AG10803 (cell line): ENCODE measurements around the gene ZFYVE1.

Source experiments
- DNase-seq: peaks from one replicate; pipeline ENCODE4 v3.0.0; 2010; ENCODE audit warnings: low read depth
- H3K4me3 ChIP-seq: 2 replicates; pipeline ENCODE4 v1.5.1; 2011; ENCODE audit warnings: mild to moderate bottlenecking, low read length, control low read depth
- TF ChIP-seq, protein P1 (sequence below): conservative IDR thresholded peaks from 2 replicates; pipeline ENCODE4 v1.5.1; 2011; ENCODE audit warnings: mild to moderate bottlenecking, low read length, control low read depth, inconsistent platforms

ZFYVE1 gene

DNA sequence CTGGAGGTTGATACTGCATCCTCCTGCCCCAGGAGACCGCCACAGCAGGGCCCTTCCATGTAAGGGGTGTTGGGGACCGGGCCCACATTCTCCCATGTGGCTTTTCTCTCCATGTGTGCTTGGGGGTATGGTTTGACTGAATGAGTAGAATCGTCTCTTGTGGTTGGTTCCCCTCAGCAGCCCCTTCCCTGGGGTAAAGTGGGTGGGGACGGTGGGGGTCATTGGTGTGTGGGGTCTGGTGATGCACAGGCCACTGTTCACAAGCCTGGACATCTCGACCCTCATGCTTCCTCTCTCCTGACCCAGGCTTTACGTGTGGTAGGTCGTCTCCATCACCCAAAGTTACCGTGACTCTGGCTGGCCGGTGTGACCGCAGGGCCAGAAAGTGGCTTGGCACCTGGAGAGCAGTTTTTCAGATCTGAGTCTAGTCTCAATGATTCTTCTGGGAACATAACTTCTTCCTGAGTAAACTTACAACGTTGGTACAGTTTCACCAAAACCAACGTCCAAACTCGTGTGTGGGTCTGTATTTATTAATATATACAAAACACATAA lies 83.0 kb downstream of the ZFYVE1 start:
- TF ChIP-seq, protein P1, sequence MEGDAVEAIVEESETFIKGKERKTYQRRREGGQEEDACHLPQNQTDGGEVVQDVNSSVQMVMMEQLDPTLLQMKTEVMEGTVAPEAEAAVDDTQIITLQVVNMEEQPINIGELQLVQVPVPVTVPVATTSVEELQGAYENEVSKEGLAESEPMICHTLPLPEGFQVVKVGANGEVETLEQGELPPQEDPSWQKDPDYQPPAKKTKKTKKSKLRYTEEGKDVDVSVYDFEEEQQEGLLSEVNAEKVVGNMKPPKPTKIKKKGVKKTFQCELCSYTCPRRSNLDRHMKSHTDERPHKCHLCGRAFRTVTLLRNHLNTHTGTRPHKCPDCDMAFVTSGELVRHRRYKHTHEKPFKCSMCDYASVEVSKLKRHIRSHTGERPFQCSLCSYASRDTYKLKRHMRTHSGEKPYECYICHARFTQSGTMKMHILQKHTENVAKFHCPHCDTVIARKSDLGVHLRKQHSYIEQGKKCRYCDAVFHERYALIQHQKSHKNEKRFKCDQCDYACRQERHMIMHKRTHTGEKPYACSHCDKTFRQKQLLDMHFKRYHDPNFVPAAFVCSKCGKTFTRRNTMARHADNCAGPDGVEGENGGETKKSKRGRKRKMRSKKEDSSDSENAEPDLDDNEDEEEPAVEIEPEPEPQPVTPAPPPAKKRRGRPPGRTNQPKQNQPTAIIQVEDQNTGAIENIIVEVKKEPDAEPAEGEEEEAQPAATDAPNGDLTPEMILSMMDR = no peak
- no peak for DNase-seq

DNA sequence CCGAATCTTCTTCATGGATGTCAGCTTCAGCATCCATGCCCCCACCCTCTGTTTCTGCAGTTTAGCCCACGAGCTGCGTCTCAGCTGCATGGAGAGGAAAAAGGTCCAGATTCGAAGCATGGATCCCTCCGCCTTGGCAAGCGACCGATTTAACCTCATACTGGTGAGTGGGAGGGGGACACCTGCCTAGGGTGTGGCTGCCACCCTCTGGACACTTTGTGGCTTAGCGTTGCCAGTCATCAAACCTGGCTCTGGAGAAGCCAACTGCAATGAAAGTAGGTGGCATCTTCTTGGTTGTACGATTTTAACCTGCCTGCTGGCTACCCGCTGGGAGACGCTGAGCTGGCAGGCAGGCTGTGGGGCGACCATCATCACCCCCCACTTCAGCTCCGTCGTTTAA lies 84.0 kb downstream of the ZFYVE1 start:
- no peak for DNase-seq
- no peak overlapping the region for H3K4me3 ChIP-seq
- TF ChIP-seq, protein P1 = no peak

More for the DNA sequence above, 83.0 kb downstream of the ZFYVE1 start:
- no peak overlapping the region for H3K4me3 ChIP-seq

DNA sequence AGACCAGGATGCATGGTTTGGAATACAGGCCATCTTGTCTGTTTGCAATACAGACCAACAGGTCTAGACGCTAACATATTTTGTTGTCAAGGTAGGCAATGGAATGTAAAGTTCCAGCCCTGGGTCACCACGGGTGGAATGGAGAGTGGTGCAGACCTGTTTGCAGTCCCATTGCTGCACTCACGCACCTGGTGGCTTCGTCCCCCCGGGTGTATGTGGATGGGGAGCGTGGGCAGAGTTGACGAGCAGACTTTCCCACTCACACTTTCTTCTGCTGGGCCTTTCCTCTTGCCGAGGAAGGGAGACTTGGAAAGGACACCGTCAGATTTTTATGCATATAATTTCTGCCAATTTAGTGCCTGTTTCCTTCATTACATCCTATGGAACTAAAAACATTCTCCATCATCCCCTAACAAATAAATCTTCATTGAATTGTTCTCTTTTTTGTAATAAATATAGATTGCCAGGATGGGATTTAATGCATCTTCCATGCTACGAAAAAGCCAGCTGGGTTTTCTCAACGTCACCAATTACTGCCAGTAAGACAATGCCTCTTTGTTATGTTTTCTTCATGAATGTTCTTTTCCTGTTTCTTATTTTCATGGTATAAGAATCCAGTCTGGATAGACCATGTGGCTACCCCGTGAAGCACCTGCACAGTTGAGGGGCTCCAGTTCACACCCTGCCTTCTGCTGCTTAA lies 85.5 kb downstream of the ZFYVE1 start:
- no peak for DNase-seq
- TF ChIP-seq, protein P1 = no peak
- H3K4me3 ChIP-seq = no peak overlapping the region

DNA sequence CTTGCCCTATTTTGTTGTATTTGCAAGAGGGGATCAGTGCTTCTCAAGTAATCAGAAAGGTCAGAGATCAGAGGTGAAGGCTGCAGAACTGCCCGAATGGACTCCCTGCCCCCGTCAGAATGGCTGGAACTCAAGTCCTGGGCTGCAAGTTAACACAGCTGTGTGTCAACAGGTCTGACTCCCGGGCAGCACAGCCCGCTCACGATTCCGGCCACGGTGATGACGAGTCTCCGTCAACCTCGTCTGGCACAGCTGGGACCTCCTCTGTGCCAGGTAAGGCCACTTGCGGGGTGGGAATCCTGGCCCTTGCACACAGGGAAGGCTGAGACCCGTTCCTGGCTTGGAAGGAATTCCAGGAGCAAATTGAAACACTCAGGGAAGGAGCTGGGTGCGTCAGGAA lies 87.3 kb downstream of the ZFYVE1 start:
- TF ChIP-seq, protein P1 = no peak
- no peak for DNase-seq
- H3K4me3 ChIP-seq = no peak overlapping the region

DNA sequence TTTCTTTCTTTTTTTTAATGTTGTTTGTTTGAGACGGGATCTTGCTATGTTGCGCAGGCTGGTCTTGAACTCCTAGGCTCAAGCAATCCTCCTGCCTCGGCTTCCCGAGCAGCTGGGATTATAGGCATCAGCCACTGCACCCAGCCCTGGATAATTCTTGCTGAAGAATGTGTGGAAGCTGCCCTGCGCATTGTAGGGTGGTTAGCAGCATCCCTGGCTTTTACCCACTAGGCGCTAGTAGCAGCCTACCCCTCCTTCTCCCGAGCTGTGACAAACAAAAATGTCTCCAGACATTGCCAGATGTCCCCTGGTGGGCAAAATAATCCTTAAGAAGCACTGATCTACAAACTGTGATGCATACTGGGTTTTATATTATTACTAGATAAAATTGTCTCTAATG lies 94.0 kb downstream of the ZFYVE1 start:
- no peak for DNase-seq
- H3K4me3 ChIP-seq = no peak overlapping the region
- TF ChIP-seq, protein P1 = no peak

DNA sequence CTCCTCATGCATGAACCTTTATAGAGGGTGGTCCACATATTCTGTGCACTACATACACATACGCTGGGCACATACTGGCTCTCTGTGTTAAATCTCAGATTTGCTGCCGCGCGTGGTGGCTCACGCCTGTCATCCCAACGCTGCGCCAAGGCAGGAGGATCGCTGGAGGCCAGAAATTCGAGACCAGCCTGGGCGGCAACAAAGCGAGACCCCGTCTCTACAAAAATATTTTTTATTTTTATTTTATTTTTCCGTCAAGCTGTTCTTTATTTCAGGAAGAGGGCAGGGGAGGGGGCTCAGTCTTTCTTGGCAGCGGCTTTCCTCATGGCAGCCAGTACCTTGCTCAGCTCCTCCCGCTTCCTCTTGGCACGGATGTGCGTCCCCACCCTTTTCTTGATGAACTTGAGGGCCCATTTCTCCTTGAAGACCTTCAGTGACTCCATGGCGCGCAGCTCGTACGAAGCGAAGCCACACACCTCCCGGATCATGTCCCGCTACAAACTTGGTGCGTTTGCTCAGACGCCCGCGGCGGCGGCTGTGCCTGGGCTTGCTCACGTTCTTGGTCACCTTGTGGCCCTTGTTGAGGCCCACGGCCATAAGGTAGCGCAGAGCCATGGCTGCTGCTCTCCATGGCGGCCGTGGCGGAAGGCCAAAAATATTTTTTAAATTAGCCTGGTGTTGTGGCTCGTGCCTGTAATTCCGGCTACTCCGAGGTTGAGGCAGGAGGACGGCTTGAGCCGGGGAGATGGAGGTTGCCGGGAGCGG lies 97.4 kb downstream of the ZFYVE1 start:
- TF ChIP-seq, protein P1 = no peak
- no peak for DNase-seq

DNA sequence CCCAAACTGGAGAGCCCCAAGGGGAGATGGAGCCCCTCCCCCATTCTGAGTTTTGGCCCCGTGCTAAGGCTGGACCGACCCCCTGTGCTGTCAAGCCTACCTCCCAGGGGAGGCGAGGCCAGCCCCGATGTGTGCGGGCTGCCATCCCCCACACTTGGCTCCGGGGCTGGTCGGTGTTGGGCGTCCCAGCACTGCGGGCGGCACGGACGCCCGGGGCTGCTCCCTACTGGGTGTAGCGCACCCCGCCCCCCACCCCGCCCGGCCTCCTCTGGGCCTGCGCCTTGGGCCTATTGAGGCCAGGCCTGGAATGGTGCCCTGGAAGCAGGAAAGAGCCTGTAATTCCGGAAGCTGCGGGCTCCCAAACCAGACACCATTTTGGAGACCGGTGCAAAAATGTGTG lies 98.0 kb downstream of the ZFYVE1 start:
- no peak overlapping the region for H3K4me3 ChIP-seq
- TF ChIP-seq, protein P1 = no peak
- no peak for DNase-seq

More for the DNA sequence above, 97.4 kb downstream of the ZFYVE1 start:
- no peak overlapping the region for H3K4me3 ChIP-seq
